Right ventricle myocardium superior (tissue), 1 donor: Measurements from ENCODE around the gene PLEKHA6. TPM values are rescaled to one million over a fixed set of nuclear protein-coding genes. Genes with fewer than 3 reads are reported as not detected.
A peak's percentile ranks its signal among the peaks of the same experiment; 100 is the strongest.

Experiments
- ATAC-seq: fragments of 200-7000 bp; cut with Tn5 transposase; one replicate; pipeline ENCODE4 v1.9.1; 2020; ENCODE audit warnings: mild to moderate bottlenecking; ENCODE audit not compliant: poor library complexity
- DNase-seq: peaks from one replicate; pipeline ENCODE4 v3.0.0-alpha.2; 2020
- intact Hi-C: fragments of 100-400 bp; cut with DNase I; formaldehyde crosslinking; loops from one replicate; pipeline ENCODE4 v1.11.2; 2022
- total RNA-seq: library from RNA; stranded (reverse); fragmentation: NEBNext Ultra II Directional; extraction: Animal tissue kit (Norgen Biotek cat#: 25700); gene quantifications from one replicate; pipeline ENCODE4 v1.2.1, GENCODE V29; 2021
- donor health status: DM: no; HTN: yes; CAD: no; lungs with severe emphysema.

Gene PLEKHA6
- total RNA-seq, 1 donor from 2014 or later = 20.0 TPM

- no peak for ATAC-seq
- DNase-seq = no peak
- intact Hi-C loops = loop anchor here (5.0 kb wide), 1 partner anchor 145 kb away; no protein-coding TSS in a partner anchor
Observed at GRCh38 chr1:204217648-204218000, 142.1 kb downstream of the PLEKHA6 start.

DNA sequence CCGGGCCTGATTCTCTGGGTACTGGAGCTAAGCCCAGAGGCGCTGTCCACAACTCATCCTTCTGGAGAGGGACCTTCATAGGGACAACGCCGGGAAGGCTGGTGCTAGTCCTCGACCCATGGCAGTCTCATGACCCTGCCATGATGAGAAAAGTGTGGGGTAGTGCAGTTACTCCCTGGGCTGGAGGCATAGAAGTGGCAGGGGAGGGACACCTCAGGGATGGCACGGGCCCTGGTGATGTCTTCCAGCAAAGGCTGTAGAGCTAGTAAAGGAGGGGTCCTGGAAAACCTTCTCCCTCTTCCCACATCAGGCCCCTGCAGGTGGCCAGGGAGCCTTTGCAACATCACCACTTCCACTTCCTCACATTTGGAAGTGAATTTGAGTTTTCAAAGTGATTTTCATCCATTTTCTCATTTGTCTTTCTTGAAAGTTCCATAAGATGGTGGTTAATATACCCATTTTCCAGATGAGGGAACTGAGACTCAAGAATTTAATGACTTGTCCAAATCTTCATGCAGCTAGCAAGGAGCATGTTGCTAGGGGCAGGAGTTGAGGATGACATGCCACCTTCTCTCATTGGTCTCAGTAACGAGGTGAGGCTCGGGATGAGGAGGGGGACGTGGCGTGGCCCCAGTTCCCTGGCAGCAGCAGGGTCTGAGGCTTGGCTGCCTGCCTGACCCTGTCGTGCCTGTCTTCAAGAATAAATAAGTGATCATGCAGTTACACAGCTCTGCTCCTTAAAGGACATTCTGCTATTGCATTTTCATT lies 142.7 kb downstream of the PLEKHA6 start:
- no peak for ATAC-seq
- intact Hi-C loops = loop anchor here (5.0 kb wide), 1 partner anchor 145 kb away; no protein-coding TSS in a partner anchor
- DNase-seq = no peak

DNA sequence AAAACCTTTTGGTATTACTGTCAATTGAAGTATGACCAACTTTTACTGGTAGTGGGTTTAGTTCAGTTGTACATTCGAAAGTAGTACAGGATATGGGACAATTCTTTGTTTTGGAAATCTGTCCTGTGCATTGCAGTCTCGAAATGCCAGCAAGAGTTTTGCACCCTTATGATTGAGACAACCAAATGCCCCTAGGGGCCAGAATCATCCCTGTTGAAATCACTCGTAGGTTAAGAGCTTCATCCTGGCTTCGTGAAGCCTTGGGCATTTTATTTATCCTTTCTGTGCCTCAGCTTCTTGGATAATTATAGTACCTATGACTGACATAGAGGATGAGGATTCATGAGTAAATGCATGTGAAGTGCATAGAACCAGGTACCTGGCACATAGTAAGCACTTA lies 143.5 kb downstream of the PLEKHA6 start:
- no peak for ATAC-seq

GRCh38 chr1:204213668-204214662 lies 145.8 kb downstream of the PLEKHA6 start, which contains the start of gene GOLT1A:
GOLT1A (minus strand) TSS chr1:204213988; CDS start chr1:204213906, 82 bp downstream.
- intact Hi-C loops = no loop called here
- DNase-seq (peak; percentile 56), ATAC-seq (peak; percentile 79)

More for the DNA sequence above, 143.5 kb downstream of the PLEKHA6 start:
- no peak for DNase-seq
- intact Hi-C loops = loop anchor here (5.0 kb wide), 1 partner anchor 146 kb away; no protein-coding TSS in a partner anchor

DNA sequence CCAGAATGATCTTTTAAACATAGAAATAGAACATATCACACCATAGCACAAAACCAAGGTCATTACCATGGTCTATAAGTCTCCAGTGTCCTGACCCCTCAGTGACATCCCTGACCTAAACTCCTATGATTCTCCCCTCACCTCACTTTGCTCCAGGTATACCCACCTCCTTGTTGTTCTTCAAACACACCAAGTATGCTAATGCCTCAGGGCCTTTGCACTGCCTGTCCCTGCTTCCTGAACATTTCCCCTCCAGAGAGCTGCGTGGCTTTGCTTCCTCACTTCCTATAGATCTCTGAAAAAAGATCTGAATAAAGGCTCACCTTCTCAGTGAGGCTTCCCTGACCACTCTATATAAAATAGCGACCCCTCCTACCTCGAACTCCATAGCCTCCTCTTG lies 147.0 kb downstream of the PLEKHA6 start:
- no peak for ATAC-seq
- intact Hi-C loops = no loop called here

GRCh38 chr1:204211046-204211445 lies 148.7 kb downstream of the PLEKHA6 start:
- ATAC-seq = no peak

More for the DNA sequence above, 147.0 kb downstream of the PLEKHA6 start:
- DNase-seq = no peak

GRCh38 chr1:204207136-204207616 lies 152.6 kb downstream of the PLEKHA6 start:
- peak; percentile 80 for DNase-seq
- intact Hi-C loops = loop anchor here (5.0 kb wide), 1 partner anchor 45 kb away; no protein-coding TSS in a partner anchor
- peak; percentile 95 for ATAC-seq

More at GRCh38 chr1:204211046-204211445, 148.7 kb downstream of the PLEKHA6 start:
- intact Hi-C loops = no loop called here
- DNase-seq = no peak

- DNase-seq (no peak), ATAC-seq (no peak)
- intact Hi-C loops = loop anchor here (5.0 kb wide), 1 partner anchor 44 kb away; no protein-coding TSS in a partner anchor
Observed at GRCh38 chr1:204206121-204206520, 153.6 kb downstream of the PLEKHA6 start.

- intact Hi-C loops = loop anchor here (5.0 kb wide), 1 partner anchor 43 kb away; no protein-coding TSS in a partner anchor
- DNase-seq = no peak
- no peak for ATAC-seq
Observed at GRCh38 chr1:204205486-204205885, 154.2 kb downstream of the PLEKHA6 start.

GRCh38 chr1:204204944-204205343 lies 154.8 kb downstream of the PLEKHA6 start:
- intact Hi-C loops = loop anchor here (5.0 kb wide), 1 partner anchor 43 kb away; no protein-coding TSS in a partner anchor
- ATAC-seq (no peak), DNase-seq (no peak)

GRCh38 chr1:204203206-204203767 lies 156.4 kb downstream of the PLEKHA6 start:
- no peak for DNase-seq
- intact Hi-C loops = no loop called here
- no peak for ATAC-seq

- DNase-seq = no peak
- ATAC-seq = no peak
- intact Hi-C loops = no loop called here
Observed at GRCh38 chr1:204202481-204202880, 157.2 kb downstream of the PLEKHA6 start.

GRCh38 chr1:204201348-204202040 lies 158.2 kb downstream of the PLEKHA6 start:
- ATAC-seq = no peak
- DNase-seq = no peak
- intact Hi-C loops = no loop called here

GRCh38 chr1:204199579-204199978 lies 160.2 kb downstream of the PLEKHA6 start:
- intact Hi-C loops = no loop called here
- ATAC-seq (peak; percentile 76), DNase-seq (peak; percentile 47)

GRCh38 chr1:204198348-204199340 lies 161.1 kb downstream of the PLEKHA6 start:
- ATAC-seq = peak; percentile 88
- peak; percentile 46 for DNase-seq
- intact Hi-C loops = no loop called here

- ATAC-seq = no peak
- DNase-seq = no peak
- intact Hi-C loops = no loop called here
Observed at GRCh38 chr1:204197068-204197467, 162.7 kb downstream of the PLEKHA6 start.
